ENCODE measurements around the gene SHH. TPM values are rescaled to one million over a fixed set of nuclear protein-coding genes. Genes with fewer than 3 reads are reported as not detected.

The SHH gene
- total and polyA plus RNA-seq, 2 of the 4 experiments (the other 2 are of a cell fraction): under 0.01 to 0.03 TPM

- no peak overlapping the region for H3K18ac ChIP-seq (ENCODE audit: low read depth, low read length)
- no peak overlapping the region for H3K23ac ChIP-seq (ENCODE audit: low read depth, low read length)
- H2BK15ac ChIP-seq (ENCODE audit: low read depth, low read length): no peak overlapping the region
- CTCF ChIA-PET: interaction anchor here (0.6 to 0.8 kb wide), 2 partner anchors 256 to 837 kb away, joined by 4 read pairs; no protein-coding TSS in a partner anchor
- no peak overlapping the region for H4K8ac ChIP-seq (ENCODE audit: low read depth in 2 of 2, low read length in 2 of 2)
- peaks cover 2% of the 10 kb centered on the region; the same call in 1 of the 2 replicates for H3K4me1 ChIP-seq (ENCODE audit: control insufficient read depth, insufficient read depth, low read length)
- no peak overlapping the region for H2AK5ac ChIP-seq (ENCODE audit: low read depth, low read length)
- no peak overlapping the region for H3K14ac ChIP-seq (replicated peaks; ENCODE audit: low read depth, low read length)
- intact Hi-C loops (cut with micrococcal nuclease): no loop called here
- dilution Hi-C loops (cut with HindIII; ENCODE audit: low sequenced_read_pairs, unreplicated experiment): no loop called here
- no peak overlapping the region for H3K4me3 ChIP-seq (ENCODE audit: insufficient read depth, low read depth, low read length)
- BruUV-seq (replicated peaks): no TSS peak
- H4K5ac ChIP-seq (ENCODE audit: low read depth, low read length): no peak overlapping the region
- in situ Hi-C loops (cut with MboI; ENCODE audit: low sequenced_read_pairs): loop anchor here (25.0 kb wide), 1 partner anchor 377 kb away; no protein-coding TSS in a partner anchor
- no peak overlapping the region for H3K27ac ChIP-seq (ENCODE audit: insufficient read depth, low read length)
- no peak overlapping the region for H2AK9ac ChIP-seq (replicated peaks; ENCODE audit: low read depth, low read length, poor library complexity)
- ATAC-seq (ENCODE audit: low read depth) (peak; percentile 53), DNase-seq (peak; percentile 77)
- no peak overlapping the region for H2BK20ac ChIP-seq (ENCODE audit: low read depth, low read length)
- peaks cover 8% of the 10 kb centered on the region; the same call in 1 of the 2 replicates for H3K9me1 ChIP-seq (ENCODE audit: insufficient read depth, low read length)
- no peaks in the 10 kb centered on the region for H3K27me3 ChIP-seq (ENCODE audit: control insufficient read depth, insufficient read depth, low read length)
- H2AFZ ChIP-seq (replicated peaks; ENCODE audit: low read length, poor library complexity): no peak overlapping the region
- POLR2A ChIA-PET (ENCODE audit: unreplicated experiment): no interaction called here
- no peak overlapping the region for H3K9ac ChIP-seq (ENCODE audit: low read depth, low read length)
- no peak overlapping the region for H4K91ac ChIP-seq (ENCODE audit: insufficient read depth, low read depth, low read length)
- no peak overlapping the region for H2BK5ac ChIP-seq (ENCODE audit: low read depth, low read length, poor library complexity, severe bottlenecking)
- H4K20me1 ChIP-seq (ENCODE audit: insufficient read depth, low read length): peaks cover 39% of the 10 kb centered on the region
- peaks cover 29 to 56% of the 10 kb centered on the region in 2 experiments for H3K79me1 ChIP-seq (ENCODE audit: low read depth in 1 of 2, low read length in 2 of 2)
- H3K4me2 ChIP-seq (ENCODE audit: low read depth, low read length): no peak overlapping the region
- H2BK120ac ChIP-seq (ENCODE audit: low read depth, low read length): no peak overlapping the region
- H3K4ac ChIP-seq (ENCODE audit: low read depth, low read length): no peak overlapping the region
- H3K9me3 ChIP-seq (ENCODE audit: control insufficient read depth, insufficient read depth, low read length): no peaks in the 10 kb centered on the region
- 64% methylated on average over 13 of the region's 27 CpGs; no CpG with 5 or more reads in 1 of the 2 experiments for WGBS, 2 experiments (ENCODE audit: extremely low coverage in 2 of 2, insufficient read length in 1 of 2)
- peaks cover 36% of the 10 kb centered on the region for H3K36me3 ChIP-seq (ENCODE audit: control insufficient read depth, insufficient read depth, low read length)
- H3K56ac ChIP-seq (ENCODE audit: extremely low read depth, insufficient read depth, low read length): no peak overlapping the region
- TF ChIP-seq CHD1 (IDR thresholded peaks at IDR 0.05; ENCODE audit: low read depth, low read length) (no peak), MXI1 (IDR thresholded peaks at IDR 0.05; ENCODE audit: borderline replicate concordance, low read depth, low read length) (peak; percentile 69; the same call in 1 of the 2 replicates)
Measured at GRCh38 chr7:155763691-155764437, 48.4 kb downstream of the SHH start.
